ENCODE results near the gene FHDC1.

FHDC1 gene

GRCh38 chr4:153013202-153013977 lies 77.3 kb downstream of the FHDC1 start:
- ChIA-PET CTCF (no interaction called here), POLR2A (ENCODE audit: low non-redundant PET) (no interaction called here)
- H3K27ac ChIP-seq = no peak overlapping the region
- DNase-seq (ENCODE audit: low spot score) = no peak
- no peak for TF ChIP-seq CTCF (conservative IDR thresholded peaks at IDR 0.05; ENCODE audit: low read depth)

- no peak for TF ChIP-seq CTCF (conservative IDR thresholded peaks at IDR 0.05; ENCODE audit: low read depth)
- no peak for DNase-seq (ENCODE audit: low spot score)
- POLR2A ChIA-PET (ENCODE audit: low non-redundant PET) = no interaction called here
- no peak overlapping the region for H3K27ac ChIP-seq
- CTCF ChIA-PET = no interaction called here
Measured at GRCh38 chr4:153014460-153014859, 78.3 kb downstream of the FHDC1 start.

- no peak for TF ChIP-seq CTCF (conservative IDR thresholded peaks at IDR 0.05; ENCODE audit: low read depth)
- no peak for DNase-seq (ENCODE audit: low spot score)
- ChIA-PET POLR2A (ENCODE audit: low non-redundant PET) (no interaction called here), CTCF (no interaction called here)
- H3K27ac ChIP-seq = no peak overlapping the region
Measured at GRCh38 chr4:153016592-153016991, 80.5 kb downstream of the FHDC1 start.

- POLR2A ChIA-PET (ENCODE audit: low non-redundant PET) = no interaction called here
- no peak overlapping the region for H3K27ac ChIP-seq
- DNase-seq (ENCODE audit: low spot score) = no peak
- CTCF ChIA-PET = no interaction called here
- no peak for TF ChIP-seq CTCF (conservative IDR thresholded peaks at IDR 0.05; ENCODE audit: low read depth)
Measured at GRCh38 chr4:153018031-153018430, 81.9 kb downstream of the FHDC1 start.

GRCh38 chr4:153018684-153019083 lies 82.6 kb downstream of the FHDC1 start:
- POLR2A ChIA-PET (ENCODE audit: low non-redundant PET) = no interaction called here
- no peak for TF ChIP-seq CTCF (conservative IDR thresholded peaks at IDR 0.05; ENCODE audit: low read depth)
- no peak for DNase-seq (ENCODE audit: low spot score)

GRCh38 chr4:153019906-153020305 lies 83.8 kb downstream of the FHDC1 start:
- no peak for TF ChIP-seq CTCF (conservative IDR thresholded peaks at IDR 0.05; ENCODE audit: low read depth)
- H3K27ac ChIP-seq = no peak overlapping the region
- DNase-seq (ENCODE audit: low spot score) = no peak
- CTCF ChIA-PET = no interaction called here
- POLR2A ChIA-PET (ENCODE audit: low non-redundant PET) = no interaction called here

More at GRCh38 chr4:153018684-153019083, 82.6 kb downstream of the FHDC1 start:
- CTCF ChIA-PET = no interaction called here
- H3K27ac ChIP-seq = no peak overlapping the region
